ENCODE data around the gene LIN9. TPM values are rescaled to one million over a fixed set of nuclear protein-coding genes. Genes with fewer than 3 reads are reported as not detected.

LIN9 gene
- polyA plus RNA-seq, 1 experiment = 2.1 TPM

DNA sequence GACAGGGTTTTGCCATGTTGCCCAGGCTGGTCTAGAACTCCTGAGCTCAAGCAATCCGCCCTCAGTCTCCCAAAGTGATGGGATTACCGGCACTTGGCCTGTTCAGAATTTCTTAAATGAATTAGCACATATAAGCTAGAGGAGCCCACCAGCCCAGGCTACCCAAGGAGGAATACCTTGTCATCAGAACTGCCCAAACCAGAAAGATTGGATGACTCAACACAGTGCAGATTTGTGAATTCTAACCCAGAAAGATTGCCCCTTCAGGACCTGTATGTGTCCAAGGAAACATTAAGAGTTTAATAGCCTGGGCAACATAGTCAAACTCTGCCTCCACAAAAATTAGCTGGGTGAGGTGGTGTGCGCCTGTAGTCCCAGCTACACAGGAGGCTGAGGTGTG, 14.0 kb upstream of the LIN9 start:
- POLR2A ChIA-PET = no interaction called here
- no peak for DNase-seq (ENCODE audit: low read depth)
- CTCF ChIA-PET = no interaction called here
- Histone ChIP-seq H3K27me3 (ENCODE audit: control insufficient read depth, insufficient read depth, low read length) (no peaks in the 10 kb centered on the region; the same call in 1 of the 2 replicates), H3K36me3 (ENCODE audit: control insufficient read depth, insufficient read depth, low read length) (no peaks in the 10 kb centered on the region), H3K4me3 (ENCODE audit: low read depth, low read length) (no peak overlapping the region)
- no peak for TF ChIP-seq CTCF (IDR thresholded peaks at IDR 0.05; ENCODE audit: insufficient read depth, low read depth, low read length)

- Histone ChIP-seq H3K27me3 (ENCODE audit: control insufficient read depth, insufficient read depth, low read length) (no peaks in the 10 kb centered on the region; the same call in 1 of the 2 replicates), H3K4me3 (ENCODE audit: low read depth, low read length) (no peak overlapping the region), H3K36me3 (ENCODE audit: control insufficient read depth, insufficient read depth, low read length) (no peaks in the 10 kb centered on the region)
- no peak for TF ChIP-seq CTCF (IDR thresholded peaks at IDR 0.05; ENCODE audit: insufficient read depth, low read depth, low read length)
- ChIA-PET CTCF (interaction anchor here (1.1 to 1.9 kb wide), 2 partner anchors 12 to 14 kb away, joined by 3 to 4 read pairs; no protein-coding TSS in a partner anchor), POLR2A (no interaction called here)
- no peak for DNase-seq (ENCODE audit: low read depth)
Measured at GRCh38 chr1:226320930-226321329, 12.0 kb upstream of the LIN9 start.

DNA sequence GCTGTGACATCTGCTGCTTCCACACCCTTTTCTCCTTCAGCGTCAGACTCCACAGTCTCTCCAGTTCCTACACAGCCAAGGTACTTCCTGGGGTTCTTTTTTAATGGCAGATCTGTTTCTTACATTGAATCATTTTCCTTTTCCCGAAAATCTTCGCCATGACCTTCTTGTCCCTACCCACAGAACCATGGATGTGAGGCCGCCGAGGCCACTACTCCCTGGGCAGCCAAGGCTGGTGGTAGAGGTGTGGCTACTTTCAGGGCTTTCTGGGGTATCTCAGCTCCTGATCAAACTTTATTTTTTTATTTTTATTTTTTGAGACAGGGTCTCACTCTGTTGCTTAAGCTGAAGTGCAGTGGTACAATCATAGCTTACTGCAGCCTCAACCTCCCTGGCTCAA, 9.5 kb upstream of the LIN9 start:
- no peak for TF ChIP-seq CTCF (IDR thresholded peaks at IDR 0.05; ENCODE audit: insufficient read depth, low read depth, low read length)
- Histone ChIP-seq H3K4me3 (ENCODE audit: low read depth, low read length) (no peak overlapping the region), H3K27me3 (ENCODE audit: control insufficient read depth, insufficient read depth, low read length) (no peaks in the 10 kb centered on the region; the same call in 1 of the 2 replicates), H3K36me3 (ENCODE audit: control insufficient read depth, insufficient read depth, low read length) (no peaks in the 10 kb centered on the region)
- ChIA-PET CTCF (no interaction called here), POLR2A (no interaction called here)
- no peak for DNase-seq (ENCODE audit: low read depth)

- ChIA-PET CTCF (interaction anchor here (0.9 to 1.1 kb wide), 3 partner anchors 10 to 117 kb away, joined by 3 read pairs; no protein-coding TSS in a partner anchor), POLR2A (no interaction called here)
- Histone ChIP-seq H3K36me3 (ENCODE audit: control insufficient read depth, insufficient read depth, low read length) (no peaks in the 10 kb centered on the region), H3K4me3 (ENCODE audit: low read depth, low read length) (no peak overlapping the region), H3K27me3 (ENCODE audit: control insufficient read depth, insufficient read depth, low read length) (no peaks in the 10 kb centered on the region; the same call in 1 of the 2 replicates)
- TF ChIP-seq CTCF (IDR thresholded peaks at IDR 0.05; ENCODE audit: insufficient read depth, low read depth, low read length) = no peak
- DNase-seq (ENCODE audit: low read depth) = no peak
Measured at GRCh38 chr1:226314055-226314454, 5.1 kb upstream of the LIN9 start.

DNA sequence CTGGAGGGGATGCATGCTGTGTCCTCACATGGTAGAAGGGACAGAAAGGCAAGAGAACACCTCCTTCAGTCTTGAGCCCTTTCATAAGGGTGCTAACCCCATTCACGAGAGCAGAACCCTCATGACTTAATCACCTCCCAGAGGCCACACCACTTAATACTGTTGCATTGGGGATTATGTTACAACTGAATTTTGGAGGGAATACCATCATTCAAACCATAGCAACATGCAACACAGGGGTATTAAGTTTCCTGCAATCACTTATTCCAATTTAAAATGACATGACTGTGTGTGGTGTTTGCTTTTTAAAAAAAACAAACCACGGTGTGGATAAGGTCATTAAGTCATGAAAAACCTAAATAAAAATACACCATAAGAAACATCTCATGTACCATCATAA, 3.1 kb upstream of the LIN9 start:
- no peak for TF ChIP-seq CTCF (IDR thresholded peaks at IDR 0.05; ENCODE audit: insufficient read depth, low read depth, low read length)
- Histone ChIP-seq H3K36me3 (ENCODE audit: control insufficient read depth, insufficient read depth, low read length) (no peaks in the 10 kb centered on the region), H3K4me3 (ENCODE audit: low read depth, low read length) (no peak overlapping the region), H3K27me3 (ENCODE audit: control insufficient read depth, insufficient read depth, low read length) (no peaks in the 10 kb centered on the region; the same call in 1 of the 2 replicates)
- DNase-seq (ENCODE audit: low read depth) = no peak
- ChIA-PET CTCF (no interaction called here), POLR2A (no interaction called here)
